ENCODE measurements around the gene LIPE.

Gene LIPE

DNA sequence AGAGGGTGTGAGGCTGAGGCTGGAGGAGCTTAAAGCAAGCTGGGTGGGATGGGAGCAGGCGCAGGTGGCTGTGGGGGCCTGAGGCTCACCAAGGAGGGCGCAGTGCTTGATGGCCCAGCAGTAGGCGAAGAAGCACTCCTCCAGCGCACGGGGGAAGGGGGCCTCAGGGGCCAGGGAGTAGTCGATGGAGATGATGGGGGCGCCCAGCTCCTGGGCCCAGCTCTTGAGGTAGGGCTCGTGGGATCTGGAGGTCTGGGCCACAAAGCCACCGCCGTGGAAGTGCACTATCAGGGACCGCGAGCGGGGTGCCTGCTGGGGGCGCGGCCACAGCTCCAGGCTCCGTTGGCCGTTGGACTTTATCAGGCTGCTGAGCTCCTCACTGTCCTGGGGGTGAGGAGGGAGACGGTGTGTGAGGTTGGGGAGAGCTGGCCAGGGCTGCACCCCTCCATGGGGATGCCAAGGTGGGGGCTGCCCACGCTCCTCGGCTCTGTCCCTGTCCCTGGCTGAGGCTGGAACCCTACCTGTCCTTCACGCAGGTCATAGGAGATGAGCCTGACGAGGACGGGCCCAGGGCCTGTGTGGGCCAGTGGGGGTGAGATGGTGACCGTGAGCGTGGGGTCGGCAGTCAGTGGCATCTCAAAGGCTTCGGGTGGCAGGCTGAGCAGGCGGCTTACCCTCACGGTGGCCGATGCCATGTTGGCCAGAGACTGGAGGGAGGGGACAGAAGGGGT, 19.9 kb downstream of the LIPE start:
- H3K27me3 Mint-ChIP-seq = no peaks in the 10 kb centered on the region
- no peaks in the 10 kb centered on the region for H3K36me3 Mint-ChIP-seq
- no peaks in the 10 kb centered on the region for H3K4me1 Mint-ChIP-seq
- H3K9me3 Mint-ChIP-seq = no peaks in the 10 kb centered on the region
- no peak overlapping the region for H3K27ac Mint-ChIP-seq
- no peak overlapping the region for H3K4me3 Mint-ChIP-seq

GRCh38 chr19:42406111-42406510, 21.1 kb downstream of the LIPE start:
- H3K4me3 Mint-ChIP-seq = no peak overlapping the region
- H3K27me3 Mint-ChIP-seq = no peaks in the 10 kb centered on the region
- H3K9me3 Mint-ChIP-seq = no peaks in the 10 kb centered on the region
- H3K36me3 Mint-ChIP-seq = no peaks in the 10 kb centered on the region
- H3K4me1 Mint-ChIP-seq = peaks cover 2% of the 10 kb centered on the region
- no peak overlapping the region for H3K27ac Mint-ChIP-seq

GRCh38 chr19:42403586-42403985, 23.6 kb downstream of the LIPE start:
- H3K27me3 Mint-ChIP-seq = no peaks in the 10 kb centered on the region
- H3K9me3 Mint-ChIP-seq = no peaks in the 10 kb centered on the region
- no peak overlapping the region for H3K27ac Mint-ChIP-seq
- H3K36me3 Mint-ChIP-seq = no peaks in the 10 kb centered on the region
- peaks cover 11% of the 10 kb centered on the region for H3K4me1 Mint-ChIP-seq
- H3K4me3 Mint-ChIP-seq = no peak overlapping the region

DNA sequence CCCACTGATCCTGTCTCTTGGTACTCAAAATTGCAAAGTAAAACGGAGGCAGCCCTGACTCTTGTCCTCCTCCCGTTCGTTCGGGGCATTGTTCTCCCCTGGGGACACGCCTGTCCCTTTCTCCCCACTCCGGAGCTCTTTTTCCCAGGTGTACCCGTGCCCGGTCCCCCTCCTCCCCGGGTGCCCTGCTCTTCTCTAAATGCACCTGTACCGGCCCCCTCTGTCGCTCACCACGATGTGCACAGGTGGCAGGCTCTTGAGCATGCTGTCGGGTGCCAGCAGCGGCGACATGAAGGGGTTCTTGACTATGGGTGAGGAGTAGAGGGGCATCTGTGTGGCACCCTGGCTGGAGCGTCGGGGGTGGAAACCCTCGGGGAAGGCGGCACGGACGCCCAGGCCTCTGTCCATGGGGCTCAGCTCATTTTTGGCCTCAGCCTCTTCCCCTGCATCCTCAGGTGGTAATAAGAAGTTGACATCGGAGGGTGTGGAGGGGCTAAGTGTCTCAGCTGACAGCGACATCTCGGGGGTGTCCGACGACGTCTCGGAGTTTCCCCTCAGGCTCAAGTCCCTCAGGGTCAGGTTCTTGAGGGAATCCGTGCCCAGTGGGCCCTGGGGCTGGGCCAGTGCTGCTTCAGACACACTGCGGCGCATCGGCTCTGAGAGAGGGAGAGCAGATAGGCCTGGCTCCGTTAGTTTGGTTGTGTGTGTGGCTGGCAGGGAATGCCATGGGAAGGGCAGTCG, 24.6 kb downstream of the LIPE start:
- Mint-ChIP-seq H3K4me3 (peak overlapping the region; percentile 82), H3K4me1 (peaks cover 17% of the 10 kb centered on the region), H3K36me3 (no peaks in the 10 kb centered on the region), H3K27ac (no peak overlapping the region), H3K9me3 (no peaks in the 10 kb centered on the region), H3K27me3 (no peaks in the 10 kb centered on the region)

DNA sequence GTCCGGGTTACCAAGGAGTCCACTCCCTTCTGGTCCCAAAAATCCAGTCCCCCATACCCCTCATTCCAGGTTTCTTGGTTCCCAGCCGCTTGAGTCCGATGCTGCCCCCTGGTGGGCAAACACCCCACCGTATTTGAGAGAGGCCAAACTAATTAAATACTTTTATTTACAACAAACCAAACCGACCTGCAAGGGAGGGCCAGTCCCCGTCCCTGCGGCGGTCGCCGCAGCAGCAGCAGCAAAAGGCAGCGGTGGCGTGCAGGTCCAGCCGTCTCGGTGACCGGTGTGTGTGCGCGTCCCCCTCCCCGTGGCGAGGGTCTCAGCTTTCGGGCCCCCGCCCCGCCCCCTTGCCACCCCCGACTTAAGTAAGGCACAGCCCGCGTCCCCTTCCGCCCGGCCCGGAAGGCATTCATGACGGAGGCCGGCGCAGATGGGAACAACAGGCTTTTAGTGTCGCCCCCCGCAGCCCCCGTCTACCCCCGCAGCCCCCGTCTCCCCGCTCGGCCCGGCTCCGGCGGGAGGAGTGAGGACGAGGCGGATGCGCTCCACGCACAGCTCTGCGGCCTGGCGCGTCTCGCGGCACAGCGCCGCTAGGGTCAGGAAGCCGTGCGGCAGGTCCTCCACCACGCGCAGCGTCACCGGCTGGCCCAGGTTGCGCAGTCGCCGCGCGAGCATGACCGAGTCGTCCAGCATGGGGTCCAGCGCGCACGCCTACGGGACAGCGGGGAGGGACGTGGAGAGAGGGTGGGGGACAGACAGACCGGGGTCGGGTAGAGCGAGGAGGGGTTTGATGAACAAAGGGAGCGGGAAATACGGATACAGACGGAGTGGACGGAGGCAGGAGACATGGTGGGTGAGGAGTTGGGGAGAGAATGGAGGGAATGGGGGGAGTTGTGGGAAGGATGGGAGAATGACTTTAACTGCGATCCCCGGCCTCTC, 25.6 kb downstream of the LIPE start:
- peak overlapping the region; percentile 82 for H3K4me3 Mint-ChIP-seq
- H3K4me1 Mint-ChIP-seq = peaks cover 26% of the 10 kb centered on the region
- no peaks in the 10 kb centered on the region for H3K9me3 Mint-ChIP-seq
- H3K27ac Mint-ChIP-seq = peak overlapping the region; percentile 72
- no peaks in the 10 kb centered on the region for H3K27me3 Mint-ChIP-seq
- no peaks in the 10 kb centered on the region for H3K36me3 Mint-ChIP-seq

- Mint-ChIP-seq H3K27ac (no peak overlapping the region), H3K4me3 (no peak overlapping the region), H3K4me1 (peaks cover 31% of the 10 kb centered on the region), H3K36me3 (no peaks in the 10 kb centered on the region), H3K27me3 (no peaks in the 10 kb centered on the region), H3K9me3 (no peaks in the 10 kb centered on the region)
These were observed 26.8 kb downstream of the LIPE start for GRCh38 chr19:42400404-42400803.

- peaks cover 31% of the 10 kb centered on the region for H3K4me1 Mint-ChIP-seq
- peak overlapping the region; percentile 92 for H3K27ac Mint-ChIP-seq
- H3K36me3 Mint-ChIP-seq = no peaks in the 10 kb centered on the region
- H3K9me3 Mint-ChIP-seq = no peaks in the 10 kb centered on the region
- H3K27me3 Mint-ChIP-seq = no peaks in the 10 kb centered on the region
- H3K4me3 Mint-ChIP-seq = peak overlapping the region; percentile 94
These were observed 29.7 kb downstream of the LIPE start for GRCh38 chr19:42397263-42398166.

- Mint-ChIP-seq H3K27me3 (no peaks in the 10 kb centered on the region), H3K4me3 (peak overlapping the region; percentile 94), H3K4me1 (peaks cover 31% of the 10 kb centered on the region), H3K9me3 (no peaks in the 10 kb centered on the region), H3K36me3 (no peaks in the 10 kb centered on the region), H3K27ac (peak overlapping the region; percentile 92)
These were observed 30.6 kb downstream of the LIPE start for GRCh38 chr19:42396381-42397262.

DNA sequence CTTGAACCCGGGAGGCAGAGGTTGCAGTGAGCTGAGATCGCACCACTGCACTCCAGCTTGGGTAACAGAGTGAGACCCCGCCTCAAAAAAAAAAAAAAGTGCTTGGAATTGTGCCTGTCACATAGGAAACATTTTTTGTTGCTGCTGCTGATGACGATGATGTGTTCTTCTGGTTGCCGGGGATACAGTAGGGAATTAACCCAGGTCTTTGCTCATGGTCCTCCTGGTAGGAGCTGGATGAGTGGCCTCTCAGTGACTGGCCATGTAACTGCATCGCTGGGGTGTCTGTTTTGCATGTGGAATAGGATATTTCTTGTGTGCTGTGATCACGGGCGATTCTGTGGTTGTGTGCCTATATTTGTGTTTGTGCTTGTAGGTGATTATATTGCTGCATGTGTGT, 32.4 kb downstream of the LIPE start:
- peaks cover 25% of the 10 kb centered on the region for H3K4me1 Mint-ChIP-seq
- no peak overlapping the region for H3K27ac Mint-ChIP-seq
- no peaks in the 10 kb centered on the region for H3K9me3 Mint-ChIP-seq
- no peak overlapping the region for H3K4me3 Mint-ChIP-seq
- H3K36me3 Mint-ChIP-seq = no peaks in the 10 kb centered on the region
- H3K27me3 Mint-ChIP-seq = peaks cover 6% of the 10 kb centered on the region

- peaks cover 10% of the 10 kb centered on the region for H3K27me3 Mint-ChIP-seq
- H3K4me1 Mint-ChIP-seq = peaks cover 10% of the 10 kb centered on the region
- H3K9me3 Mint-ChIP-seq = no peaks in the 10 kb centered on the region
- H3K4me3 Mint-ChIP-seq = no peak overlapping the region
- no peaks in the 10 kb centered on the region for H3K36me3 Mint-ChIP-seq
- no peak overlapping the region for H3K27ac Mint-ChIP-seq
These were observed 35.0 kb downstream of the LIPE start for GRCh38 chr19:42392165-42392564.

- Mint-ChIP-seq H3K9me3 (no peaks in the 10 kb centered on the region), H3K27me3 (peaks cover 13% of the 10 kb centered on the region), H3K36me3 (no peaks in the 10 kb centered on the region), H3K27ac (no peak within 1 kb of the TSS), H3K4me3 (no peak within 1 kb of the TSS), H3K4me1 (peaks cover 5% of the 10 kb centered on the region)
These were observed 37.3 kb downstream of the LIPE start, which contains the start of gene CNFN for GRCh38 chr19:42389899-42390298. Gene CNFN (minus strand): TSS chr19:42390297. CDS start chr19:42389037, 1,260 bp downstream.

DNA sequence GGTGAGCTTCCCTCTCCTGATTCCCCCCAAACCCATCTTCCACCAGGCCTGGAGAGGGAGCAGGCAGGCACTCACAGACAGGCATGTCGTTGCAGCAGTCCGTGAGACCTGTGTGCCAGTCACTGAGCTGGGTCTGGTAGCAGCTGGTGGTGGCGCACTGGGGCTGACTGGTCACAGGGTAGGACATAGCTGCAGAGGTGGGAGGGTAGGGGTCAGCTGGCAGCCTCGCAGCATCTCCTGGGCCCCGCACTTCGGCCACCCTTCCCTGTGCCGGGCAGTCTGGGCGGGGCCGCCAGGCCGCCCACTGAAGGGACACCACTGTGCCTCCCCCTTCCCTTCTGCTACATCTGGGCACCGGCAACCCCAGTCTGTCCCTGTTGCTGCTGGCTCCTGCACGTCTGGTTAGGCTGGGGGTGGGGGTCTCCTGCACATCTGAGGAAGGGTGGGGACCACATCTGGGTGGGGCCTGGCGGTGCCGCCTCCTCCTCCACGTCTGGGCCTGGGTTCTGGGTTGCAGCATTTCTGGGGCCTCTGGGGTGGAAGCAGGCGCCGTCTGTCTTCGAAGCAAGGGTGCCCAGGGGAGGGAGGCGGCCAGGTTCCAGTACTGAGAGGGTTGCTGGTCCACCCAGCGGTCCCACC, 38.2 kb downstream of the LIPE start:
- Mint-ChIP-seq H3K4me1 (peaks cover 5% of the 10 kb centered on the region), H3K27me3 (peaks cover 13% of the 10 kb centered on the region), H3K36me3 (no peaks in the 10 kb centered on the region), H3K4me3 (no peak overlapping the region), H3K9me3 (no peaks in the 10 kb centered on the region), H3K27ac (no peak overlapping the region)

DNA sequence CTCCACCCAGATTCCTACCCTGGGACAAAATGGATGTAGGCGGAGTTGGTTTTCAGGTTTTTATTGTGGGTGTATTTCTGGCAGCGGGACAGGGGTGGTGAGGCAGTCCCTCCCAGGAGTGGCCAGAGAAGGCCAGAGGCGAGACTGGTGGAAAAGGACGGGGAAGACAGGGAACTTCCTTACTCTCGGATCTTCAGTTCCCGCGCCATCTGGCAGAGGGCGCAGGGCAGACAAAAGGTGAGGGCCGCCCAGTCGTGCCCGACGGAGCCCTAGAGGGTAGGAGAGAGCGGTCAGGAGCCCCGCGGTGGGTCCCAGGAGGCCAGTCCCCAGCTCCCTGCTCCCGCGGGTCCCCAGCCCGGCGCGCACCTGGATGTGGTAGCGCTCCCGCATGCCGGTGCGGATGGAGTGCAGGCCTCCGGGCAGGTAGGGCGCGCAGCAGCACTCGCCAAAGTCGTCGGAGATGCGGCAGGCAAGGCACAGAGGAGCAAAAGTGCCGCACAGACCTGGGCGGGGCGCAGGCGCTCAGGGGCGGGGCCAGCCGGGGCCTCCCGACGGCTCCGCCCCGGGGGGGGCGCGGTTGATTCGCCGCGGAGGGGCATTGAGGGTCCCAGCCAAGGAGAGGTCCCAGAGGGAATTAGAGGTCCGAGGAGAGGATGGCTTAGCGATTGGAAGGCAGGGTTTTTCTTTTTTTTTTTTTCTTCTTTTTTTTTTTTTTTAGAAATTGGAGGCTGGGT, 40.0 kb downstream of the LIPE start:
- Mint-ChIP-seq H3K27ac (no peak overlapping the region), H3K27me3 (peaks cover 21% of the 10 kb centered on the region), H3K4me3 (peak overlapping the region; percentile 48), H3K4me1 (peaks cover 5% of the 10 kb centered on the region), H3K9me3 (no peaks in the 10 kb centered on the region), H3K36me3 (no peaks in the 10 kb centered on the region)
